Endothelial cell of umbilical vein (primary cell): ENCODE data around the gene CXADR. TPM values are rescaled to one million over a fixed set of nuclear protein-coding genes. Genes with fewer than 3 reads are reported as not detected.

ENCODE experiments used
- BruUV-seq: library from RNA; stranded (reverse); fragments of 400-500 nt; replicated peaks from 2 replicates; lab custom pipeline; 2021; lab: Mats Ljungman, UMichigan
- CTCF ChIA-PET: fragments of 300-600, 350-600 bp; sonication (Branson Sonifier 250); formaldehyde crosslinking; loops from one replicate; lab custom pipeline; 2021; ENCODE audit warnings: antibody characterized with exemption, inconsistent platforms; lab: Charles Lee
- POLR2A ChIA-PET: fragments of 300-600, 350-600 bp; sonication (Branson Sonifier 250); formaldehyde crosslinking; loops from one replicate; lab custom pipeline; 2021; ENCODE audit warnings: antibody characterized with exemption, inconsistent platforms; lab: Charles Lee
- DNase-seq: peaks from one replicate; pipeline ENCODE4 v3.0.0-alpha.2; 2011; ENCODE audit warnings: low read depth, low spot score
- FAIRE-seq: peaks from 2 replicates; lab custom pipeline; 2011; peaks lifted over from hg19 to GRCh38; lab: Jason Lieb, UNC
- H2AFZ ChIP-seq: 2 replicates; pipeline ENCODE4 v1.6.0; 2012; ENCODE audit warnings: low read depth, low read length, control low read depth, inconsistent platforms
- H3K27ac ChIP-seq: 2 replicates; pipeline ENCODE4 v1.5.1; 2011; ENCODE audit warnings: low read depth, mild to moderate bottlenecking, control low read depth, low read length, moderate library complexity; ENCODE audit not compliant: insufficient read depth
- H3K27me3 ChIP-seq, 2 experiments: 2 replicates each; pipeline versions ENCODE4 v1.6.0 to v1.6.1; 2011; ENCODE audit warnings: low read length in 2 of 2, mixed read lengths in 1 of 2; ENCODE audit not compliant: control insufficient read depth in 2 of 2, insufficient read depth in 2 of 2
- H3K36me3 ChIP-seq, 2 experiments: 2 replicates in 1 of 2; 3 replicates in 1 of 2; pipeline ENCODE4 v1.5.1; 2011; ENCODE audit warnings: low read length in 2 of 2, mild to moderate bottlenecking in 1 of 2, moderate library complexity in 1 of 2; ENCODE audit not compliant: control insufficient read depth in 2 of 2, insufficient read depth in 2 of 2; ENCODE audit errors: extremely low read depth in 1 of 2
- H3K4me1 ChIP-seq: 3 replicates; pipeline ENCODE4 v1.5.1; 2011; ENCODE audit warnings: mild to moderate bottlenecking, low read length; ENCODE audit not compliant: control insufficient read depth, insufficient read depth; ENCODE audit errors: extremely low read depth
- H3K4me2 ChIP-seq: 2 replicates; pipeline ENCODE4 v1.6.1; 2011; ENCODE audit warnings: low read length, control low read depth, mixed read lengths; ENCODE audit not compliant: insufficient read depth
- H3K4me3 ChIP-seq, 3 experiments: fragments of 200-600 bp in 1 of 3; sonication (generic), shearing (Covaris generic) in 1 of 3; replicated peaks in 1 of 3; 2 replicates each; pipeline ENCODE4 v1.5.1; 2011 to 2016; ENCODE audit warnings: control low read depth in 3 of 3, low read length in 3 of 3, mild to moderate bottlenecking in 2 of 3, inconsistent platforms in 1 of 3, low read depth in 1 of 3, moderate library complexity in 1 of 3; ENCODE audit not compliant: insufficient read depth in 1 of 3
- H3K79me2 ChIP-seq: 2 replicates; pipeline ENCODE4 v1.6.0; 2012; ENCODE audit warnings: low read length, inconsistent platforms; ENCODE audit not compliant: control insufficient read depth, insufficient read depth
- H3K9ac ChIP-seq: replicated peaks from 2 replicates; pipeline ENCODE3; 2011; ENCODE audit warnings: low read length, control low read depth; ENCODE audit not compliant: insufficient read depth; ENCODE audit errors: extremely low read depth
- H3K9me1 ChIP-seq: replicated peaks from 3 replicates; pipeline ENCODE4 v1.6.0; 2011; ENCODE audit warnings: mild to moderate bottlenecking, low read length; ENCODE audit not compliant: control insufficient read depth, insufficient read depth; ENCODE audit errors: extremely low read depth
- H3K9me3 ChIP-seq: replicated peaks from 2 replicates; pipeline ENCODE4 v1.5.1; 2012; ENCODE audit warnings: low read length, inconsistent platforms; ENCODE audit not compliant: control insufficient read depth, insufficient read depth
- H4K20me1 ChIP-seq: replicated peaks from 2 replicates; pipeline ENCODE3; 2011; ENCODE audit warnings: mild to moderate bottlenecking, low read length; ENCODE audit not compliant: control insufficient read depth, insufficient read depth; ENCODE audit errors: extremely low read depth
- CTCF ChIP-seq, 2 donors: IDR thresholded peaks; 1 replicate in 1 of 2; 2 replicates in 1 of 2; pipeline ENCODE4 v1.5.1; 2011; ENCODE audit warnings: low read length in 2 of 2, mild to moderate bottlenecking in 2 of 2, moderate library complexity in 2 of 2, control low read depth in 1 of 2, inconsistent platforms in 1 of 2, low read depth in 1 of 2; ENCODE audit not compliant: insufficient read depth in 1 of 2; ENCODE audit errors: extremely low read depth in 1 of 2
- FOS ChIP-seq: IDR thresholded peaks from 2 replicates; pipeline ENCODE4 v1.6.1; 2011; ENCODE audit warnings: mild to moderate bottlenecking, low read length, moderate library complexity, borderline replicate concordance; ENCODE audit not compliant: insufficient read depth
- GATA2 ChIP-seq: IDR thresholded peaks from 2 replicates; pipeline ENCODE4 v1.7.0; 2011; ENCODE audit warnings: low read depth, mild to moderate bottlenecking, moderate library complexity, mixed read lengths, low read length; ENCODE audit not compliant: insufficient read length, insufficient read depth
- JUN ChIP-seq: IDR thresholded peaks from 2 replicates; pipeline ENCODE4 v1.6.1; 2011; ENCODE audit warnings: borderline replicate concordance, low read depth; ENCODE audit not compliant: insufficient read length, insufficient read depth
- MYC ChIP-seq: IDR thresholded peaks from one replicate; pipeline ENCODE4 v1.6.1; 2011; ENCODE audit warnings: mild to moderate bottlenecking, low read depth, low read length
- POLR2A ChIP-seq: IDR thresholded peaks from 2 replicates; pipeline ENCODE4 v1.6.1; 2012; ENCODE audit warnings: low read depth, mild to moderate bottlenecking, control low read depth, low read length
- POLR2AphosphoS5 ChIP-seq: IDR thresholded peaks from 2 replicates; pipeline ENCODE4 v1.6.1; 2012; ENCODE audit warnings: low read depth, mild to moderate bottlenecking, control low read depth, low read length, moderate library complexity; ENCODE audit not compliant: insufficient read depth
- dilution Hi-C: fragments of 300-500 bp; cut with MboI; formaldehyde crosslinking; loops from one replicate; pipeline ENCODE4 v1.15.0; 2019; ENCODE audit warnings: low sequenced_read_pairs; ENCODE audit not compliant: extremely low pct_ligation_motif_present
- intact Hi-C: fragments of 100-400 bp; cut with micrococcal nuclease; formaldehyde crosslinking; loops from one replicate; pipeline ENCODE4 v1.10.0; 2022
- polyA plus RNA-seq, 4 experiments: library from polyadenylated mRNA; depleted of rRNA in 3 of 4; stranded (reverse) in 3 of 4; unstranded in 1 of 4; fragments of >200 nt; gene quantifications; 2 replicates each; pipeline versions ENCODE4 v1.2.1 to v1.2.3, GENCODE V29; 2011 to 2012; ENCODE audit warnings: missing spikeins in 1 of 4
- total RNA-seq: library from RNA; stranded (reverse); gene quantifications from 2 replicates; pipeline ENCODE4 v1.2.3, GENCODE V29; 2021

Gene CXADR
- total and polyA plus RNA-seq, 2 donors (not counting 3 experiments of a cell fraction or from before 2014, with no cell fraction given) = 3.2 to 12.2 TPM

GRCh38 chr21:17583898-17584297 is 71.1 kb downstream of the CXADR start:
- H3K9me3 ChIP-seq = no peaks in the 10 kb centered on the region
- no peaks in the 10 kb centered on the region for H3K4me1 ChIP-seq
- no peaks in the 10 kb centered on the region for H3K9me1 ChIP-seq
- H4K20me1 ChIP-seq = no peaks in the 10 kb centered on the region
- no peaks in the 10 kb centered on the region for H3K36me3 ChIP-seq
- no peak overlapping the region for H3K27ac ChIP-seq
- CTCF ChIA-PET = interaction anchor here (1.2 to 7.9 kb wide), 3 partner anchors 19 to 195 kb away, joined by 3 to 441 read pairs (median 6); no protein-coding TSS in a partner anchor
- DNase-seq (no peak), FAIRE-seq (no peak)
- dilution Hi-C loops = no loop called here
- intact Hi-C loops = loop anchor here (5.0 kb wide), 1 partner anchor 132 kb away; no protein-coding TSS in a partner anchor
- TF ChIP-seq GATA2 (no peak), POLR2A (no peak), FOS (no peak), MYC (no peak), JUN (no peak), POLR2AphosphoS5 (no peak)
- H3K27me3 ChIP-seq = peaks cover 0 to 2% of the 10 kb centered on the region in 2 experiments
- no peak overlapping the region for H3K4me2 ChIP-seq
- no peak overlapping the region for H2AFZ ChIP-seq
- H3K9ac ChIP-seq = no peak overlapping the region
- POLR2A ChIA-PET = no interaction called here
- no peaks in the 10 kb centered on the region for H3K79me2 ChIP-seq
- no TSS peak for BruUV-seq
- H3K4me3 ChIP-seq = no peak overlapping the region

GRCh38 chr21:17585875-17586450 is 73.1 kb downstream of the CXADR start:
- no peaks in the 10 kb centered on the region for H3K36me3 ChIP-seq
- FAIRE-seq = peak; percentile 59

More at GRCh38 chr21:17585875-17586450, 73.1 kb downstream of the CXADR start:
- peak; percentile 56 for DNase-seq
- intact Hi-C loops (loop anchor here (1.0 kb wide), 2 partner anchors 74 to 199 kb away; no protein-coding TSS in a partner anchor), dilution Hi-C loops (no loop called here)
- peaks cover 0 to 2% of the 10 kb centered on the region in 2 experiments for H3K27me3 ChIP-seq
- H3K4me3 ChIP-seq = no peak overlapping the region
- no peaks in the 10 kb centered on the region for H3K9me1 ChIP-seq
- ChIA-PET POLR2A (interaction anchor here (0.6 to 1.0 kb wide), 2 partner anchors 117 to 199 kb away, joined by 5 to 6 read pairs; no protein-coding TSS in a partner anchor), CTCF (interaction anchor here (0.7 to 7.9 kb wide), 31 partner anchors 11 to 1673 kb away, joined by 3 to 441 read pairs (median 5); no protein-coding TSS in a partner anchor)
- TF ChIP-seq CTCF (IDR thresholded peaks at IDR 0.05; ENCODE audit: extremely low read depth in 1 of 2, insufficient read depth in 1 of 2, low read depth in 1 of 2, low read length in 2 of 2) (peak; percentile 37 to 51), MYC (no peak)
- no peak overlapping the region for H3K27ac ChIP-seq
- no peaks in the 10 kb centered on the region for H4K20me1 ChIP-seq
- H3K4me1 ChIP-seq = no peaks in the 10 kb centered on the region
- no peak overlapping the region for H3K9ac ChIP-seq
- no peaks in the 10 kb centered on the region for H3K9me3 ChIP-seq
- no TSS peak for BruUV-seq
- H3K4me2 ChIP-seq = no peak overlapping the region
- no peaks in the 10 kb centered on the region for H3K79me2 ChIP-seq
- no peak overlapping the region for H2AFZ ChIP-seq
